Stimulated activated CD8-positive, alpha-beta memory T cell treated with anti-CD3 and anti-CD28 coated beads, Interleukin-12 subunit alpha, Interleukin-12 subunit beta, amount 100 ng/mL, for 1 hour (primary cell): Measurements from ENCODE around the gene FUT4.
"Not testable (repeated sequence)": the region's sequence is repeated elsewhere in the genome, so short reads cannot be mapped to it uniquely, and the experiment has no call there.

Source experiments
- DNase-seq: peaks from one replicate; pipeline ENCODE4 v3.0.0-alpha.2; 2020; ENCODE audit warnings: low read depth

The FUT4 gene

DNA sequence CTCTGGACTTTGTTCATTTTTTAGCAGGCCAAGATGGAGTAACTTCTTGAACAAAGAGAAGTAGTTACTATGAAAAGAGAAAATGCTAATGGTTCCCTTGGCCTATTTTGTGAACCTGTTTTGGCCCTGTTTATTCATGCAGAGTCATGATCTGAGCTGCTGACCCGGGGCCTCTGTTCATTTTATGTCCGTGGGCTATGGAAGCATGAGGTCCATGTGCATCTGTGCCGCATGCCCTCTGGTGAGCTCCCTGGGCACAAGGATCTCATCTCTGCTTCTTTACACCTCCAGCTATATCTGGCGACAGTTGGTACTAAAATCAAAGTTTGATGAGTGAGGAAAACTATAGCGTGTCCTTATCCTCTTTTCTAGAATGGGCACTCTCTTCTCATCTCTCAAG lies 24.5 kb downstream of the FUT4 start:
- DNase-seq: no peak

GRCh38 chr11:94568717-94569116 lies 25.0 kb downstream of the FUT4 start:
- DNase-seq: no peak

DNA sequence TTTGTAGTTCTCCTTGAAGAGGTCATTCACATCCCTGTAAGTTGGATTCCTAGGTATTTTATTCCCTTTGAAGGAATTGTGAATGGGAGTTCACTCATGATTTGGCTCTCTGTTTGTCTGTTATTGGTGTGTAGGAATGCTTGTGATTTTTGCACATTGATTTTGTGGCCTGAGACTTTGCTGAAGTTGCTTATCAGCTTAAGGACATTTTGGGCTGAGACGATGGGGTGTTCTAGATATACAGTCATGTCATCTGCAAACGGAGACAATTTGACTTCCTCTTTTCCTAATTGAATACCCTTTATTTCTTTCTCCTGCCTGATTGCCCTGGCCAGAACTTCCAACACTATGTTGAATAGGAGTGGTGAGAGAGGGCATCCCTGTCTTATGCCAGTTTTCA lies 29.3 kb downstream of the FUT4 start:
- DNase-seq: not testable (repeated sequence)

DNA sequence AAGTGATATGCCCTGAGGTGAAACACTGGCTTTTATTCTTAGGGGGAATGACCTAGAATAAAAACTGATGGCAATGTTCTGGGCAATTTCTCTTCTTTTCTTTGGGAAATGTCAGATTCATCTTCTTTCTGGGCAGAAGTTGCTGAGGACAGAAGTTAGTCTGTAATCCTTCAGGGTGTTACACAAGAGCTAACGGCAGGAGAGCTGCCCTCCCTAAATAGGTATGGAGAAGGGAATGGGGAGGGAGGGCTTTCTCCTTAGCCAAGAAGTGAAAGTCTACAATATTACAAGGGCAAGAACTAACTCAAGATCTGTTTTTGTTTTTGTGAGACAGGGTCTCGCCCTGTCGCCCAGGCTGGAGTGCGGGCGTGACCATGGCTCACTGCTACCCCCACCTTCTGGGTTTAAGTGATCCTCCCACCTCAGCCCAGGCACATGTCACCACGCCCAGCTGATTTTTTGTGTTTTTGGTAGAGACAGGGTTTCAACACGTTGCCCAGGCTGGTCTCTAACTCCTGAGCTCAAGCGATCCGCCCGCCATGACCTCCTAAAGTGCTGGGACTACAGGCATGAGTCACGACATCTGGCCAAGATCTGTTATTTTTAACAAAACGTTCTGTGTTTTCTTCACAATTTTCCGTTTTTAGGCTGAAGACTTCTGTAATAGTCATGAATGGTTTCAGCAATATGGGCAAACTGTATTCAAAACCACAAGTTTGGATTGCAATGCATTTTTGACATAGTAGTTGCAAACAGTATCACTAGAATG lies 30.7 kb downstream of the FUT4 start:
- no peak for DNase-seq

DNA sequence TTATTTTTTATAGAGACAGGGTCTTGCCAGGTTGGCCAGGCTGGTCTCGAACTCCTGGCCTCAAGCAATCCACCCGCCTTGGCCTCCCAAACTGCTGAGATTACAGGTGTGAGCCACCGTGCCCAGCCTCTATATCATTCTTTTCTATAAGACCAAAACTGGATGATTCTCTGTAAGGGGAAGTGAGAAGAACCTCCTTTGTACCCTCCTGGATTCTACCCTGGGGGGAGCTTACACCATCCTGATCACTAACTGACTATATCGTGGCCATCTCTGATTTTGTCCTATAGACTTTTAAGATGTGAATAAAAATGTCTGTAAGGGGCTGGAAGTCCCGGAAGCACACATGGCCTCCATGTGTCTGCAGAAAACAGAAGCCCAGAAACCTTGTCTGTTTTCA lies 32.6 kb downstream of the FUT4 start:
- DNase-seq: no peak

- no peak for DNase-seq
These were observed 34.1 kb downstream of the FUT4 start for GRCh38 chr11:94577841-94578240.

DNA sequence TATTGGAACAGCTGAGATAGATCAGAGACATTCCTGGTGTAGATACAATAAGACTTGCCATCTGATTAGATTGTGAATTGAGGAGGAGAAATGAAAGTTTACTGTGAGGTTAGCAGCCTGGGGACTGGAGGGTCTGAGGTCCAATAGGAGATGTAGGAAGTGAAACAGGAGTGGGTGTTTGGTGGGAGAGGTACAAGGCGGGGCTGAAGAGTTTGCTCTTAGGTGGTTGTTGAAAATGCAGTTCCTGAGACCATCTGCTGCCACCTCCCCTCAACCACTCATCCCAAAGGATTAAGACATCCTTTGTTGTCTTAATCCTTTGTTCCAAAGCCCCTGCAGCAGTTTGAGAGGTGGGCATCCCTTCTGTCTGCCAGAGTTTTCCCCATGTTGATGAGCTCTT lies 38.2 kb downstream of the FUT4 start:
- DNase-seq: no peak

DNA sequence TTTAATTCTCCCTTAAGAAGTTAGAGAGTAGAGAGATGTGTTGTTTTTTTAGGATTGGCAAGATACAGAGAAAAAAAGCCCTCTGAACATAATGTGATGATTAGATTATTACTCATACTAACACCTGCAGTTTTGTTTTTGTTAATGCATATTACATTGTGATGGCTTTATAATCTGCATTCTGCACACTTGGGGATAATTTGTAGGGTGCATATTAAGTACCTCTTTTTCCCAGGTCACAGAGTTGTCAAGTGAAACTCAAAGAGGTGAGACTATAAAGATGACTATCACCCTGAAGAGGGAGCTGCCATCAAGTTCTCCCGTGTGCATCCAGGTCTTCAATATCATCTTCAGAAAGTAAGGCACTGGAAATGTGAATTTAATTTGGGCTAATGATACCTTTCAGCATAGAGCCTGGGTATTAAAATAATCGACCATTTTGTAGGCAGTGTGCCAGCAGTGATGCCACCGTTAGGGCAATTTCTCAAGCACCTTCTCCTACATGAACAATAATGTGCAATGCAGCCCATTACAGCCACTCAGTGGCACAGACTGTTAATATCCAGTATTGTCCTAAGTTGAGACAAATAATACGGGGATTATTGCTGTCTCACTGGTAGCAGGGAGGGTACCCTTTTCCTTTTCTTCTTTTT lies 39.6 kb downstream of the FUT4 start:
- no peak for DNase-seq

DNA sequence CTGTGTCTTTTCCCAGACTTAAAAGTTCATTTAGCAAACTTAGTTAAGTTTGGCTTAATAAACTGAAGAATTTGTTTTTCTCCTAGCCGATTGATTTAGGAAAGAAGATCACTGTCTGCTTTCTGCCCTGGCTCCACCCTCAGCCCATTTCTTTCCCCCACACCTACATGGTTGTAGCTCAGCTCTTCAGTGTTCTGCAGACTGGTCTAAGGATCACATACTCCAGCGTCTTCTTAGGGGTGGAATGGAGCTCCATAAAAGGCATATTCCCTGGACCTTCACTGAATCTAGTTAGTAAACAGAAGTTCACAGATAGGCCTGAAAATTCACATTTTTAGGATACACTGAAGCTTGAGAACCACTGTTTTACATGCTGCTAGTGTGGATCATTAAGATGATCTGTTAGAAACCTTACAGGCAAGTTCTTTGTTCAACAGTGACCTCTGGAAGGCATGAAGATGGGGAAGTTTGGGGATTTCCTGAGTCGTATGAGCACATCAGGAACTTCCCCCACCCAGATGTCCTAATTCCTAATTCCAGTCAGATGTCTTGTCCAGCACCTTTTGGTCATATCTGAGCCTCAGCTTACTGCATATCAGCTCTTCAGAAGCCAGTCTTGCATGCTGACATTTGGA lies 40.3 kb downstream of the FUT4 start:
- DNase-seq: no peak

DNA sequence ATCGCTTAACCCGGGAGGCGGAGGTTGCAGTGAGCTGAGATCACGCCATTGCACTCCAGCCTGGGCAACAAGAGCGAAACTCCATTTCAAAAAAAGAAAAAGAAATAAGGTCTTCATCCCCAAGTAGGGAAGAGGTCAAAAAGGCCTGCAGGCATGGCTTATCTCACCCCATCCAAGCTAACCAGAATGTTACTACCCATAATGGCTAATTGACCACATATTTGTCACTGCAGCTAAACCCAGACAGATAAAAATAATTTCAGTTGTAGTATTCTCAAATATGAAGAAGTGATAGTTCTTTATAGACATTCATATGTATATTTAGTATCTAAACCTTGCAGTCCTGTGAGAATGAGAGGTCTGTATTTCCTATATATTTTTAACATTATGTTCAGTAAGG lies 41.3 kb downstream of the FUT4 start:
- DNase-seq: no peak

- DNase-seq: no peak
These were observed 41.7 kb downstream of the FUT4 start for GRCh38 chr11:94585399-94585798.

DNA sequence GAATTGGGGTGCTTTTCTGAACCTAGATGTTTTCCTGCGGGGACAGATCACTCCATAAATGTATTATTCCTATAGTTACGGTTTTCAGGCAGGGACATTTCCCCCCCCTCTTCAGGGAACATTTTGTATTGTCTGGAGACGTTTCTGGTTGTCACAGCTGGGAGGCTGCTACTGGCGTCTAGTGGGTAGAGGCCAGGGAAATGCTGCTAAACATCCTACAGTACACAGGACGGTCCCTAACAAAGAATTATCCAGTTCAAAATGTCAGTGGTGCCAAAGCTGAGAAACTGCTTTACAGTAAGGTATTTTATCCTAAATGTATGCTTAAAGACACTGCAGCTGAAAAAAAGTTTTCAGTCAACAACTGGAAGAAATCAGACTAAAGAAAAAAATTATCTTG lies 42.8 kb downstream of the FUT4 start:
- DNase-seq: no peak

- DNase-seq: no peak
These were observed 43.3 kb downstream of the FUT4 start for GRCh38 chr11:94586978-94587377.

DNA sequence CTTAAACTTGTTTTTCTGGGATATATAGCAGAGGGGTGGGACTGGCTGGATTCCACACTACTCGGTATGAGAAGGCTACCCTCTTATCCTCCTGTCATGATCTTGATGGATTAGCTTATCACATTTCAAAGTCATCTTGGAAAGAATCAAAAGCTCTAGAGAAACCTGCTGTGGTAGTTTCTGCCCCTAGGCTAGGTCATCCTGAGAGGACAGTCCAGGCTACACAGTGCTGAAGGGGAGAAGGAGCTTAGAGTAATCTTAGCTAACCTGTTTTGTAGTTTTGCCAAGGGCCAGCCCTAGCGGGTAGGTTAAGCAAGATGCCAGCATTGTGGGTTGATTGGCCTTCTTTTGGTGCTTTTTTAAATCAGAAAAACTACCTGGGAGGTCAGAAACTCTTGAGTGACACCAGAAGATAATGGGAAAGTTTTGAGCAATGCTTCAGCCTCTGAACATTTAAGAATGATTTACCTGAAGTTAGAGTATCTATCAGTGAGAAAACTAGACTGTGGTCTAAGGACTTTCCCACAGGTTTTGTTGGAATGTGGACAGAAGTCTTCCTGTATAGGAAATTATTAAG lies 44.7 kb downstream of the FUT4 start:
- DNase-seq: no peak

GRCh38 chr11:94590352-94591041 lies 46.8 kb downstream of the FUT4 start:
- no peak for DNase-seq

GRCh38 chr11:94593030-94593429 lies 49.3 kb downstream of the FUT4 start:
- DNase-seq: no peak

- DNase-seq: no peak
These were observed 51.4 kb downstream of the FUT4 start for GRCh38 chr11:94595076-94595475.

DNA sequence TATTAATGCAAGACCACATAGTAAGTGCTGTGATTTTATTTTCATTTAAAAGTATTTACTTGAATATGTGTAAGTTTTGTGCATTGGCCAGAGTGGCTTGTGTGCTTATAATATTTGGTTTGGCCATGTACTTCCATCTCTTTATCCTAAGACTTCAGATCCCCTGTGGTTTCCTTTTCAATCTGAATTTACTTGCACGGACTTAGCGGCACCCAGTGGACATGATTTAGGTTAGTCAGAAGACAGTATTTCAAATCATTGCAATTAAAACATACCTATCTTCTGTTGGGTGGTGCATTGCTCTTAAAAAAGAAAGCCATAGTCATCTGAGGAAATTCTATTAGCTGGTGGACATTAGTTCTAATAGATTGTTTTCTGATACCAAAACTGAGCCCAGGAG lies 54.2 kb downstream of the FUT4 start:
- DNase-seq: no peak
